GM19099 (cell line): Measurements from ENCODE around the gene ZDHHC16.

Source experiments
- POLR2A ChIP-seq: IDR thresholded peaks from 3 replicates; pipeline ENCODE4 v1.6.1; 2011; ENCODE audit warnings: low read depth; ENCODE audit not compliant: insufficient read length; ENCODE audit errors: extremely low read depth

Gene ZDHHC16

GRCh38 chr10:97426776-97427570 is 19.0 kb upstream of the ZDHHC16 start:
- no peak for TF ChIP-seq POLR2A

GRCh38 chr10:97427571-97428179 is 18.3 kb upstream of the ZDHHC16 start:
- TF ChIP-seq POLR2A = peak; percentile 45

- no peak for TF ChIP-seq POLR2A
These were observed 17.4 kb upstream of the ZDHHC16 start for GRCh38 chr10:97428572-97428981.

- TF ChIP-seq POLR2A = no peak
These were observed 11.9 kb upstream of the ZDHHC16 start for GRCh38 chr10:97434055-97434454.

GRCh38 chr10:97434557-97434956 is 11.4 kb upstream of the ZDHHC16 start:
- TF ChIP-seq POLR2A = no peak

- TF ChIP-seq POLR2A = no peak
These were observed 10.8 kb upstream of the ZDHHC16 start for GRCh38 chr10:97435211-97435610.

- no peak for TF ChIP-seq POLR2A
These were observed 3.7 kb upstream of the ZDHHC16 start for GRCh38 chr10:97442277-97442676.

- no peak for TF ChIP-seq POLR2A
These were observed 1.8 kb upstream of the ZDHHC16 start for GRCh38 chr10:97444212-97444611.

GRCh38 chr10:97445357-97445721 is 636 bp upstream of the ZDHHC16 start:
- TF ChIP-seq POLR2A = no peak

GRCh38 chr10:97450828-97451227 is 4.9 kb downstream of the ZDHHC16 start:
- TF ChIP-seq POLR2A = no peak

GRCh38 chr10:97451605-97452004 is 5.6 kb downstream of the ZDHHC16 start:
- TF ChIP-seq POLR2A = no peak

GRCh38 chr10:97452352-97452751 is 6.4 kb downstream of the ZDHHC16 start:
- TF ChIP-seq POLR2A = no peak

GRCh38 chr10:97454330-97455036 is 8.5 kb downstream of the ZDHHC16 start:
- no peak for TF ChIP-seq POLR2A

GRCh38 chr10:97456034-97456685 is 10.2 kb downstream of the ZDHHC16 start:
- no peak for TF ChIP-seq POLR2A

GRCh38 chr10:97456686-97457065 is 10.7 kb downstream of the ZDHHC16 start:
- TF ChIP-seq POLR2A = no peak
